HEK293 (cell line): ENCODE results near the gene LCOR.

Source experiments
- ZNF10 ChIP-seq: fragments of 450-650 bp; formaldehyde crosslinking; IDR thresholded peaks from 2 replicates; pipeline ENCODE4 v1.5.1; 2017; ENCODE audit warnings: missing biosample characterization, missing genetic modification characterization
- TF ChIP-seq, protein P1 (sequence below): fragments of 450-650 bp; formaldehyde crosslinking; IDR thresholded peaks from 2 replicates; pipeline ENCODE4 v1.5.1; 2016; ENCODE audit warnings: missing biosample characterization, missing genetic modification characterization

- no peak for TF ChIP-seq ZNF10 (tag by site-specific recombination)
- TF ChIP-seq, protein P1, sequence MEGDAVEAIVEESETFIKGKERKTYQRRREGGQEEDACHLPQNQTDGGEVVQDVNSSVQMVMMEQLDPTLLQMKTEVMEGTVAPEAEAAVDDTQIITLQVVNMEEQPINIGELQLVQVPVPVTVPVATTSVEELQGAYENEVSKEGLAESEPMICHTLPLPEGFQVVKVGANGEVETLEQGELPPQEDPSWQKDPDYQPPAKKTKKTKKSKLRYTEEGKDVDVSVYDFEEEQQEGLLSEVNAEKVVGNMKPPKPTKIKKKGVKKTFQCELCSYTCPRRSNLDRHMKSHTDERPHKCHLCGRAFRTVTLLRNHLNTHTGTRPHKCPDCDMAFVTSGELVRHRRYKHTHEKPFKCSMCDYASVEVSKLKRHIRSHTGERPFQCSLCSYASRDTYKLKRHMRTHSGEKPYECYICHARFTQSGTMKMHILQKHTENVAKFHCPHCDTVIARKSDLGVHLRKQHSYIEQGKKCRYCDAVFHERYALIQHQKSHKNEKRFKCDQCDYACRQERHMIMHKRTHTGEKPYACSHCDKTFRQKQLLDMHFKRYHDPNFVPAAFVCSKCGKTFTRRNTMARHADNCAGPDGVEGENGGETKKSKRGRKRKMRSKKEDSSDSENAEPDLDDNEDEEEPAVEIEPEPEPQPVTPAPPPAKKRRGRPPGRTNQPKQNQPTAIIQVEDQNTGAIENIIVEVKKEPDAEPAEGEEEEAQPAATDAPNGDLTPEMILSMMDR (tag by site-specific recombination): no peak
Observed at GRCh38 chr10:96794836-96795733, 37.0 kb upstream of the LCOR start.
